ENCODE results near the gene RAB4A.
"Not testable (repeated sequence)": the region's sequence is repeated elsewhere in the genome, so short reads cannot be mapped to it uniquely, and the experiment has no call there.

RAB4A gene

DNA sequence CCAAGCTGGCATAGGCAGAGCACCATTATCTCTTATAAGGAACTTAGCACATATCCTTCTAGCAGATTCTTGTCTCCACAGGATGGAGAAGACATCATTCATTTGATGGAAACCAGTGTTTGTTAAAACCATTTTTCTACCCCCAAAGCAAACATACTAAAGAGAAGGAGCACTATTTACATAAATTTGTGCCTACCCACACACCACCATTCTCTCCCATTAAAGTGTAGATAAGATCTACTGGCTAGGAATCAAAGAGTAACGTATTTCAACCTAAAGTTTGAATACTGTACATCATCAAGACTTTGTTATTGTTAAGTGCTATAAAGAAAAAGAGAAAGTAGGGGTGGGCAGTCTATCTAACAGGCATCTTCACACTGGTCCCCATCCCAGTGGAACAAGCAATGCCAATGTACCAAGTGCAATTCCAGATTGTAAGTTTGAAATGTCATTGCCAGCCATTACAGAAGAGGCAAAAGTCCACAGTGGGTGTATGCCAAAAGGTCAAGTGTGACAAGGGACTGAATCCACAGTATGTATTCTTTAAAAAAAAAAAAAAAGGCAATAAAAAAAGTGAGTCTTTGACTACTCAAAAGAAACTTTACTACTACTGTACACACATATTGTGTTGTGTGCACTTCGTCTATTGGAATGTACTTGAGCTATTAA is 53.1 kb downstream of the RAB4A start:
- DNase-seq (ENCODE audit: low spot score) = no peak
- no peak overlapping the region for H3K4me3 ChIP-seq
- TF ChIP-seq, protein P1, sequence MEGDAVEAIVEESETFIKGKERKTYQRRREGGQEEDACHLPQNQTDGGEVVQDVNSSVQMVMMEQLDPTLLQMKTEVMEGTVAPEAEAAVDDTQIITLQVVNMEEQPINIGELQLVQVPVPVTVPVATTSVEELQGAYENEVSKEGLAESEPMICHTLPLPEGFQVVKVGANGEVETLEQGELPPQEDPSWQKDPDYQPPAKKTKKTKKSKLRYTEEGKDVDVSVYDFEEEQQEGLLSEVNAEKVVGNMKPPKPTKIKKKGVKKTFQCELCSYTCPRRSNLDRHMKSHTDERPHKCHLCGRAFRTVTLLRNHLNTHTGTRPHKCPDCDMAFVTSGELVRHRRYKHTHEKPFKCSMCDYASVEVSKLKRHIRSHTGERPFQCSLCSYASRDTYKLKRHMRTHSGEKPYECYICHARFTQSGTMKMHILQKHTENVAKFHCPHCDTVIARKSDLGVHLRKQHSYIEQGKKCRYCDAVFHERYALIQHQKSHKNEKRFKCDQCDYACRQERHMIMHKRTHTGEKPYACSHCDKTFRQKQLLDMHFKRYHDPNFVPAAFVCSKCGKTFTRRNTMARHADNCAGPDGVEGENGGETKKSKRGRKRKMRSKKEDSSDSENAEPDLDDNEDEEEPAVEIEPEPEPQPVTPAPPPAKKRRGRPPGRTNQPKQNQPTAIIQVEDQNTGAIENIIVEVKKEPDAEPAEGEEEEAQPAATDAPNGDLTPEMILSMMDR (IDR thresholded peaks at IDR 0.05) = no peak
- no peak overlapping the region for H3K27ac ChIP-seq

DNA sequence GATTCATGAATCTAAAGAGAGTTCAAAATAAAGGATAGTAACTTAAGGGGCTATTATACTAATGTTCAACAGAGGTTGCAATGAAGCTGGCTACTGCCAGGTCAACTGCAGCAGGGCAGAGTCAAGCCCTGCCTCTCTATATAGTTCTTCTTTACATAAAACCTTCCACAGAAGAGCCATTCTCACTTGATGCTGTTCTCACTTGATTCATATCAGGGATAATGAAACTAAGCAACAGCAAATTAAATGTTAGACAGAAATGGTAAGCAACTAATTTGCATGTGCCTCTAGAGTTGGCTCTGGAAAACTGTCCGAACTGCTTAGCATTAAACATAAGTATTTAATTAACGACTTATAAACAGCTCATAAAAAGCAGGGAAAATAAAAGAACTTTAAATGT is 54.5 kb downstream of the RAB4A start:
- TF ChIP-seq, protein P1 (IDR thresholded peaks at IDR 0.05) = no peak
- Histone ChIP-seq H3K4me3 (peak overlapping the region; percentile 19), H3K27ac (no peak overlapping the region)
- DNase-seq (ENCODE audit: low spot score) = no peak

DNA sequence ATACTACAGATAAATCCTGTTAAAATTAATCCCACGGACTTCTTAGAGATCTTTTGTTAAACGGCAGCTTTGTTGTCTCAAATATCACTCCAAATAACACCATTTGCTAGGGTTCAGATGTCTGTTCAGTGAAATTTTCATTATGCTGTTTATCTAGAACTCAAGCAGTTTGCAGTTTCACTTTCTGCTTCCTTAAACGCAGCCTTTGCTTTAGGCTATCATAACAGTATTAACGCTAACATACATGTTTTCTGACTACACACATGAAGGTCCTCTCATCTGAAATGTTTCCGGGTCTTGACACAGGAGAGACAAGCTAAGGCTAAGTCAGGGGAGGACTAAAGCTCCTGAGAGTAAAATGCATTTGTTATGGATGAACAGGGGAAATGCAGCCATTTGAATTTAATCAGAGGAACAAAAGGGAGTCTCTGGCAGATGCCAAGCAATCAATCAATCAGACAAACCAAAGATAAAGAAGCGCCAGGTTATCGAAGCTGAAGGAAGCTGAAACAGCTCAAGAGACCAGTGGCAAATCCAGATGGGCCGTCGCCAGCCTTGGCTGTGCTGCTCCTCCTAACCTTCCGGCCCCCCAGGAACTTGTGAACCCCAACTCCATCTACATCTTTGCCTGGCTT is 55.1 kb downstream of the RAB4A start:
- no peak for DNase-seq (ENCODE audit: low spot score)
- Histone ChIP-seq H3K27ac (no peak overlapping the region), H3K4me3 (peak overlapping the region; percentile 19)
- TF ChIP-seq, protein P1 (IDR thresholded peaks at IDR 0.05) = no peak

DNA sequence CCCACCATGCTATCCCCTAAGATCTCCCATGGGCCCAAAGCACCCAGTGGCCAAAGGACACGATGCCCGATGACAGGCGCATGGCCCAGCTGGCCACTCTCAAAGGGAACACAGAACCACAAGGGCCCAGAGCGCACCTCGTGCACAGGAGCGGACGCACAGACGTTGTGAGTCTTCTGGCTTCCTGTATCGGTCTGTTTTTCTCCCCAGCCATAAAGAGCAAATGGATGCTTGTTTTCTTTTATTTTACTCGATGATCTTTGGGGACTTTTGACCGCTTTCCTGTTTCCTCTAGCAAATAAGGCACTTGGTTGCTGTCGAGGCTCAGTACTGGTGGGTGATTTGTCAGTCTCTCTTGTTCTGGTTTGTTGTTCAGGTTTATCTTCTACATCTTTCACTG is 55.7 kb downstream of the RAB4A start:
- DNase-seq (ENCODE audit: low spot score) = no peak
- Histone ChIP-seq H3K27ac (no peak overlapping the region), H3K4me3 (no peak overlapping the region)
- TF ChIP-seq, protein P1 (IDR thresholded peaks at IDR 0.05) = no peak

DNA sequence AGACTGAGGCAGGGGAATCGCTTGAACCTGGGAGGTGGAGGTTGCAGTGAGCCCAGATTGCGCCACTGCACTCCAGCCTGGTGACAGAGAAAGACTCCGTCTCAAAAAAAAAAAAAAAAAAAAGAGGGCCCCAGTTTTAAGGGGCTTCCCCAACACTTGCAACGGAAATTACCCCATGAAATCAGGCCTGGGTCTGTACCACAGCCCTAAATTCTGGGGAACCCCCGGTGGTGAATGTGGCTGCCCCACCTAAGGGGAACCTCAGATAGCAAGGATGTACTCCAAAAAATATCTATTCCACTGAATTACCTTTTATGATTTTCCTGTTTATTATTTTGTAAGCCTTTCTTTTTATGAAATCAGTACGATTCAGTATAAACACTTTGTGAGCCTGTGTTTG is 56.9 kb downstream of the RAB4A start:
- H3K27ac ChIP-seq; H3K4me3 ChIP-seq; DNase-seq (ENCODE audit: low spot score): not testable (repeated sequence)

DNA sequence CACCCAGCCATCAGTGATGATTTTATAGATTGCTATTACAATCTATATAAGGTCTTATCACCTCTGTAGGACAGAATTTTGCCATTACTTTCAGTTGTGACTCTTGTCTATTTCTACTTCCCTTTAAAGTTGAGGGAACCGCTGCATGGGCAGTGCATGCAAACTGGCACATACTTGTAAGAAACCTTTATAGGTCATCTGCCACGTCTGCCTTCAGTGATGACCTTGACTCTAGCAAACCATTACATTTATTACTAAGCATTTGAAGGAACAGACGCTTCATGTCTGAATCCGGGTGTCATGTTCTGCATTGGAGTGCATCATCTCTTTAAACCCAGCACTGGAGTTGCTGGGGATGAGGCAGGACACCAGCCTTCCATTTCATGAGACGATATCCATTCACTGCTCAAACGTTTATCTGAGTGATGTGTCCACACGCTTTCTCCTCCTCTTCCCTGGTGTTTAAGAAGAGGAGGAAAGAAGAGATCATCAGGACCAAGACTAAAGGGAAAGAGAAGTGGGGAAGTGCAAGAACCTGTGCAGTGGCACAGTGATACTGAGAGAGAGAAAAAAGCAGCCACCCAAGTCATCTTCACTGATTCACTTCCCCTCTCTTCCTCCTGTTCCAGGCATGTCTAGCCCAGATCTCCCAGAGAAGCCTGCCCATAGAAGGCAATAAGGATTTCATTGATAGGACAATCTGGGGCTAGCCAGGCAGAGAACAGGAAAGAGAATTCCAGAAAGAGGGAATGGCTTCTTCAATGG is 57.9 kb downstream of the RAB4A start:
- DNase-seq (ENCODE audit: low spot score) = no peak
- Histone ChIP-seq H3K4me3 (no peak overlapping the region), H3K27ac (no peak overlapping the region)
- TF ChIP-seq, protein P1 (IDR thresholded peaks at IDR 0.05) = no peak

DNA sequence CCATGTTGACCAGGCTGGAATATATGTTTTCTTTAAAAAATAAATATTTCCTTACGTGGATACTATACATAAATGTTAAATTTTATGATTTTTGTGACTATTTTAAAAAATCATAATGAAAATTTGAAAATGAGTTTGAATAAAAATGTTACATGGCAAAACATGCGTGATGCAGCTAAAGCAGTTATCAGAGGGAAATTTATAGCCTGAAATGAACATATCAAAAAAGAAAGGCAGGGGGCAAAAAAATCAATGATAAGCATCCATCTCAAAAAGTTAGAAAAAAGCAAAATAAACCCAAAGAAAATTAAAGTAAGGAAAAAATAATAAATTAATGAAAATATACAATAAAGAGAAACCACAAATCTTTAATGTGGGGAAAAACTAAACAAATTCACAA is 63.4 kb downstream of the RAB4A start:
- H3K27ac ChIP-seq = no peak overlapping the region
- TF ChIP-seq, protein P1 (IDR thresholded peaks at IDR 0.05) = no peak
- H3K4me3 ChIP-seq = no peak overlapping the region
- no peak for DNase-seq (ENCODE audit: low spot score)

Measured in coronary artery (tissue), 2 donors.